ENCODE data around the gene AKAP13.

The AKAP13 gene

GRCh38 chr15:85490856-85491255 lies 110.5 kb downstream of the AKAP13 start:
- peaks cover 61% of the 10 kb centered on the region for H4K20me1 ChIP-seq (ENCODE audit: insufficient read depth, low read length)
- H3K27me3 ChIP-seq (ENCODE audit: low read depth, low read length): 0 out of 2 replicates have a peak, but pooled peaks cover 3% of the 10 kb centered on the region
- no peak overlapping the region for H3K27ac ChIP-seq (ENCODE audit: low read length)
- TF ChIP-seq, protein P1, sequence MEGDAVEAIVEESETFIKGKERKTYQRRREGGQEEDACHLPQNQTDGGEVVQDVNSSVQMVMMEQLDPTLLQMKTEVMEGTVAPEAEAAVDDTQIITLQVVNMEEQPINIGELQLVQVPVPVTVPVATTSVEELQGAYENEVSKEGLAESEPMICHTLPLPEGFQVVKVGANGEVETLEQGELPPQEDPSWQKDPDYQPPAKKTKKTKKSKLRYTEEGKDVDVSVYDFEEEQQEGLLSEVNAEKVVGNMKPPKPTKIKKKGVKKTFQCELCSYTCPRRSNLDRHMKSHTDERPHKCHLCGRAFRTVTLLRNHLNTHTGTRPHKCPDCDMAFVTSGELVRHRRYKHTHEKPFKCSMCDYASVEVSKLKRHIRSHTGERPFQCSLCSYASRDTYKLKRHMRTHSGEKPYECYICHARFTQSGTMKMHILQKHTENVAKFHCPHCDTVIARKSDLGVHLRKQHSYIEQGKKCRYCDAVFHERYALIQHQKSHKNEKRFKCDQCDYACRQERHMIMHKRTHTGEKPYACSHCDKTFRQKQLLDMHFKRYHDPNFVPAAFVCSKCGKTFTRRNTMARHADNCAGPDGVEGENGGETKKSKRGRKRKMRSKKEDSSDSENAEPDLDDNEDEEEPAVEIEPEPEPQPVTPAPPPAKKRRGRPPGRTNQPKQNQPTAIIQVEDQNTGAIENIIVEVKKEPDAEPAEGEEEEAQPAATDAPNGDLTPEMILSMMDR (IDR thresholded peaks at IDR 0.05; ENCODE audit: low read depth, low read length): no peak
- TF ChIP-seq EZH2phosphoT487 (IDR thresholded peaks at IDR 0.05; ENCODE audit: low read depth): no peak
- no peak overlapping the region for H2AFZ ChIP-seq (ENCODE audit: low read depth, low read length)
- H3K36me3 ChIP-seq (replicated peaks; ENCODE audit: low read depth, low read length): no peaks in the 10 kb centered on the region
- H3K79me2 ChIP-seq (ENCODE audit: low read length): no peaks in the 10 kb centered on the region
- no peak overlapping the region for H3K4me3 ChIP-seq (ENCODE audit: low read length)
- no peak overlapping the region for H3K9ac ChIP-seq (ENCODE audit: low read length)
- H3K9me3 ChIP-seq (ENCODE audit: insufficient read depth, low read length): no peaks in the 10 kb centered on the region
- H3K4me1 ChIP-seq (ENCODE audit: low read length): peaks cover 49% of the 10 kb centered on the region
- no peak overlapping the region for H3K4me2 ChIP-seq (ENCODE audit: low read length)

- Histone ChIP-seq H3K9ac (ENCODE audit: low read length) (no peak overlapping the region), H3K9me3 (ENCODE audit: insufficient read depth, low read length) (no peaks in the 10 kb centered on the region), H2AFZ (ENCODE audit: low read depth, low read length) (no peak overlapping the region), H3K36me3 (replicated peaks; ENCODE audit: low read depth, low read length) (no peaks in the 10 kb centered on the region), H3K4me3 (ENCODE audit: low read length) (no peak overlapping the region), H4K20me1 (ENCODE audit: insufficient read depth, low read length) (peaks cover 65% of the 10 kb centered on the region), H3K27me3 (ENCODE audit: low read depth, low read length) (peaks cover 3% of the 10 kb centered on the region; the same call in 1 of the 2 replicates), H3K27ac (ENCODE audit: low read length) (no peak overlapping the region), H3K4me2 (ENCODE audit: low read length) (no peak overlapping the region), H3K79me2 (ENCODE audit: low read length) (no peaks in the 10 kb centered on the region), H3K4me1 (ENCODE audit: low read length) (peaks cover 44% of the 10 kb centered on the region)
- TF ChIP-seq EZH2phosphoT487 (IDR thresholded peaks at IDR 0.05; ENCODE audit: low read depth): no peak
Observed at GRCh38 chr15:85491691-85492090, 111.3 kb downstream of the AKAP13 start.

- TF ChIP-seq, protein P1 (IDR thresholded peaks at IDR 0.05; ENCODE audit: low read depth, low read length): no peak
- no peak for TF ChIP-seq EZH2phosphoT487 (IDR thresholded peaks at IDR 0.05; ENCODE audit: low read depth)
- no peaks in the 10 kb centered on the region for H3K9me3 ChIP-seq (ENCODE audit: insufficient read depth, low read length)
- peaks cover 6% of the 10 kb centered on the region for H3K27me3 ChIP-seq (ENCODE audit: low read depth, low read length)
- no peak overlapping the region for H3K4me2 ChIP-seq (ENCODE audit: low read length)
- H3K4me3 ChIP-seq (ENCODE audit: low read length): no peak overlapping the region
- peaks cover 44% of the 10 kb centered on the region for H3K4me1 ChIP-seq (ENCODE audit: low read length)
- H3K36me3 ChIP-seq (replicated peaks; ENCODE audit: low read depth, low read length): no peaks in the 10 kb centered on the region
- peaks cover 72% of the 10 kb centered on the region for H4K20me1 ChIP-seq (ENCODE audit: insufficient read depth, low read length)
- no peak overlapping the region for H3K9ac ChIP-seq (ENCODE audit: low read length)
- H3K27ac ChIP-seq (ENCODE audit: low read length): no peak overlapping the region
- no peak overlapping the region for H2AFZ ChIP-seq (ENCODE audit: low read depth, low read length)
- H3K79me2 ChIP-seq (ENCODE audit: low read length): 0 out of 2 replicates have a peak, but pooled peaks cover 3% of the 10 kb centered on the region
Observed at GRCh38 chr15:85492406-85492805, 112.0 kb downstream of the AKAP13 start.

DNA sequence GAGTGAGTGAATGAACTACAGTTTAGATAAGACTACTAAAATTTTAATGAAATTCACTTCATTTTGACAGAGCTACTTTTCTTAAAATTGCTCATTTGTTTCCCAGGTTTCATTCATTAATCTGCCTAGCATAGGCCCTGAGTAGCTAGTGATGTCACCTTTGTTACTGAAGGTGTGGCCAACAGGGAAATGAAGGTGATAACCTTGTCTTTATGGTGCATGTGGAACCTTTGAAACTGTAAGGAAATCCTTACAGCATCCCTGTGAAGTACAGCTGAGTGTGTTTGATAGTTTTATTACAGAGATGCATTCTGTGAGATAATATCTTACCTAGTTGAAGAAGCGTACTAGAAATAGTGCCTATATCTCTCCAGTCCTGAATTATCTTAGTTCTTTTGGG lies 112.9 kb downstream of the AKAP13 start:
- Histone ChIP-seq H3K9me3 (ENCODE audit: insufficient read depth, low read length) (no peaks in the 10 kb centered on the region), H3K36me3 (replicated peaks; ENCODE audit: low read depth, low read length) (no peaks in the 10 kb centered on the region), H2AFZ (ENCODE audit: low read depth, low read length) (no peak overlapping the region), H4K20me1 (ENCODE audit: insufficient read depth, low read length) (peaks cover 78% of the 10 kb centered on the region), H3K9ac (ENCODE audit: low read length) (no peak overlapping the region), H3K4me3 (ENCODE audit: low read length) (no peak overlapping the region), H3K79me2 (ENCODE audit: low read length) (0 out of 2 replicates have a peak, but pooled peaks cover 3% of the 10 kb centered on the region), H3K27ac (ENCODE audit: low read length) (no peak overlapping the region), H3K4me2 (ENCODE audit: low read length) (no peak overlapping the region), H3K4me1 (ENCODE audit: low read length) (peaks cover 44% of the 10 kb centered on the region), H3K27me3 (ENCODE audit: low read depth, low read length) (peaks cover 7% of the 10 kb centered on the region)
- TF ChIP-seq EZH2phosphoT487 (IDR thresholded peaks at IDR 0.05; ENCODE audit: low read depth): no peak
- TF ChIP-seq, protein P1 (IDR thresholded peaks at IDR 0.05; ENCODE audit: low read depth, low read length): no peak

Measured in OCI-LY3 (cell line).